Ectodermal cell (in vitro differentiated cells): Measurements from ENCODE around the gene LRRC74B.
"Not testable (repeated sequence)": the region's sequence is repeated elsewhere in the genome, so short reads cannot be mapped to it uniquely, and the experiment has no call there.

Experiments used
- H3K27ac ChIP-seq: 2 replicates; pipeline ENCODE4 v1.7.0; 2013; ENCODE audit warnings: mild to moderate bottlenecking, low read depth, low read length; ENCODE audit not compliant: insufficient read depth, poor library complexity, severe bottlenecking
- H3K27me3 ChIP-seq: 2 replicates; pipeline ENCODE4 v1.7.0; 2013; ENCODE audit warnings: mild to moderate bottlenecking, low read length; ENCODE audit not compliant: insufficient read depth, control insufficient read depth, poor library complexity, severe bottlenecking
- H3K36me3 ChIP-seq: one replicate; pipeline ENCODE4 v1.7.0; 2013; ENCODE audit warnings: low read length; ENCODE audit not compliant: control insufficient read depth, insufficient read depth
- H3K4me1 ChIP-seq: one replicate; pipeline ENCODE4 v1.7.0; 2013; ENCODE audit warnings: low read length; ENCODE audit not compliant: control insufficient read depth, insufficient read depth
- H3K4me3 ChIP-seq: 2 replicates; pipeline ENCODE4 v1.7.0; 2013; ENCODE audit warnings: low read depth, low read length, control low read depth; ENCODE audit not compliant: insufficient read depth
- H3K9me3 ChIP-seq: 2 replicates; pipeline ENCODE4 v1.7.0; 2013; ENCODE audit warnings: mild to moderate bottlenecking, low read length, moderate library complexity; ENCODE audit not compliant: control insufficient read depth
- WGBS, 2 experiments: methylation state at CpG; one replicate each; pipeline ENCODE4 v1.1.7; 2013; ENCODE audit warnings: missing lambda C conversion rate in 2 of 2; 5-methylcytosine and 5-hydroxymethylcytosine counted together

Gene LRRC74B

DNA sequence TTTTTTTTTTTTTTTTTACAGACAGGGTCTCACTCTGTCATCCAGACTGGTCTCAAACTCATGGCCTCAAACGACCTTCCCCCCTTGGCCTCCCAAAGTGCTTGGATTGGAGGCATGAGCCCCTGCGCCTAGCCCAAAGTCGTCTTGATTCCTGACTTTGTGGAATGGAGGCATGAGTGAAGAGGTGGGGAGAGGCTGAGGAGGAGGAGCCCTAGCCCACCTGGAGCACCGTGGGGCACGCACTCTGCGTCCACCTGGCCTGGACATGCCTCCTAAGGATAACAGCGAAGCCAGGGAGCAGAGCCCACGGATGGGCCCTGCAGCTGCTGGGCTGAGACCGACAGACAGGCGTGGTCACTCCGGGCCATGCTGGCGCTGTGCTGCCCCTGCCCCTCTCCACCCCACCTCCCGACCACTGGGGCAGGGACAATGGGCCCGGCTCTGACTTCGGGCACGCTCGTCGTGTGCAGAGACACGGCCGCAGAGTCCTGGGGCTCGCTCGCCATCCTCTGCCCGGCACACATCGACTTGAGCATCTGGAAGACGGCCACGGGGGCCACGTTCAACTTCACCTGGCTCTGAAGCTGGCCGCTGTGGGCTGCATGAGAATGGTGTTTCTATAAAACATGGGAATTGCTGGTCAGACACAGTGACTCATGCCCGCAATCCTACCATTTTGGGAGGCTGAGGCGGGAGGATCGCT lies 34.8 kb downstream of the LRRC74B start:
- no peak overlapping the region for H3K27ac ChIP-seq
- WGBS, 2 experiments: 90 to 92% methylated on average over 31 of the region's 31 CpGs
- H3K4me1 ChIP-seq: no peaks in the 10 kb centered on the region
- H3K27me3 ChIP-seq: no peaks in the 10 kb centered on the region
- no peaks in the 10 kb centered on the region for H3K9me3 ChIP-seq
- no peak overlapping the region for H3K4me3 ChIP-seq
- H3K36me3 ChIP-seq: no peaks in the 10 kb centered on the region

DNA sequence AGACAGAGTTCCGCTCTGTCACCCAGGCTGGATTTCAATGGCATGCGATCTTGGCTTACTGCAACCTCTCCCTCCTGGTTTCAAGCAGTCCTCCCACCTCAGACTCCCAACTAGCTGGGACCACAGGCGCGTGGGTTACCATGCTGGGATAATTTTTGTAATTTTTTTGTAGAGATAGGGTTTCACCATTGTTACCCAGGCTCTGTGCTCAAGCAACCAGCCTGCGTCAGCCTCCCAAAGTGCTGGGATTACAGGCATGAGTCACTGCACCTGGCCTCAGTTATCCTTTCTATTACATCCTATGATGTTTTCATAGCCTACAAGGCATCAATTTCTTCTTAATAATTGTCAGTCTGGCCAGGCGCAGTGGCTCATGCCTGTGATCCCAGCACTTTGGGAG lies 36.5 kb downstream of the LRRC74B start:
- H3K4me3 ChIP-seq: no peak overlapping the region
- no peaks in the 10 kb centered on the region for H3K36me3 ChIP-seq
- H3K27me3 ChIP-seq: no peaks in the 10 kb centered on the region
- 89 to 91% methylated on average over 6 of the region's 6 CpGs for WGBS, 2 experiments
- no peaks in the 10 kb centered on the region for H3K4me1 ChIP-seq
- H3K27ac ChIP-seq: no peak overlapping the region
- no peaks in the 10 kb centered on the region for H3K9me3 ChIP-seq

- Histone ChIP-seq H3K27ac (no peak overlapping the region), H3K27me3 (no peaks in the 10 kb centered on the region), H3K36me3 (no peaks in the 10 kb centered on the region), H3K4me1 (no peaks in the 10 kb centered on the region), H3K4me3 (no peak overlapping the region), H3K9me3 (no peaks in the 10 kb centered on the region)
- WGBS, 2 experiments: 89 to 91% methylated on average over 5 of the region's 5 CpGs
Measured at GRCh38 chr22:21087119-21087518, 41.4 kb downstream of the LRRC74B start.

DNA sequence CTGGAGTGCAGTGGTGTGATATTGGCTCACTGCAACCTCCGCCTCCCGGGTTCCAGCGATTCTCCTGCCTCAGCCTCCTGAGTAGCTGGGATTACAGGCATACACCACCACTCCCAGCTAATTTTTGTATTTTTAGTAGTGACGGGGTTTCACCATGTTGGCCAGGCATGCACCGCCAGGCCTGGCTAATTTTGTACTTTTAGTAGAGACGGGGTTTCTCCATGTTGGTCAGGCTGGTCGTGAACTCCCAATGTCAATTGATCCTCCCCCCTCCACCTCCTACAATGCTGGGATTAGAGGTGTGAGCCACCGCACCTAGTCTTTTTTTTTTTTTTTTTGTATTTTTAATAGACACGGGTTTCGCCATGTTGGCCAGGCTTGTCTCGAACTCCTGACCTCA lies 42.2 kb downstream of the LRRC74B start:
- not testable (repeated sequence) for H3K4me1 ChIP-seq, H3K9me3 ChIP-seq, H3K4me3 ChIP-seq, H3K27me3 ChIP-seq, H3K36me3 ChIP-seq, H3K27ac ChIP-seq
- 91 to 93% methylated on average over 10 of the region's 11 CpGs for WGBS, 2 experiments

GRCh38 chr22:21091220-21091619 lies 45.5 kb downstream of the LRRC74B start:
- not testable (repeated sequence) for H3K27me3 ChIP-seq, H3K36me3 ChIP-seq, H3K4me1 ChIP-seq, H3K27ac ChIP-seq, H3K4me3 ChIP-seq, H3K9me3 ChIP-seq
- 92 to 94% methylated on average over 11 of the region's 11 CpGs for WGBS, 2 experiments

DNA sequence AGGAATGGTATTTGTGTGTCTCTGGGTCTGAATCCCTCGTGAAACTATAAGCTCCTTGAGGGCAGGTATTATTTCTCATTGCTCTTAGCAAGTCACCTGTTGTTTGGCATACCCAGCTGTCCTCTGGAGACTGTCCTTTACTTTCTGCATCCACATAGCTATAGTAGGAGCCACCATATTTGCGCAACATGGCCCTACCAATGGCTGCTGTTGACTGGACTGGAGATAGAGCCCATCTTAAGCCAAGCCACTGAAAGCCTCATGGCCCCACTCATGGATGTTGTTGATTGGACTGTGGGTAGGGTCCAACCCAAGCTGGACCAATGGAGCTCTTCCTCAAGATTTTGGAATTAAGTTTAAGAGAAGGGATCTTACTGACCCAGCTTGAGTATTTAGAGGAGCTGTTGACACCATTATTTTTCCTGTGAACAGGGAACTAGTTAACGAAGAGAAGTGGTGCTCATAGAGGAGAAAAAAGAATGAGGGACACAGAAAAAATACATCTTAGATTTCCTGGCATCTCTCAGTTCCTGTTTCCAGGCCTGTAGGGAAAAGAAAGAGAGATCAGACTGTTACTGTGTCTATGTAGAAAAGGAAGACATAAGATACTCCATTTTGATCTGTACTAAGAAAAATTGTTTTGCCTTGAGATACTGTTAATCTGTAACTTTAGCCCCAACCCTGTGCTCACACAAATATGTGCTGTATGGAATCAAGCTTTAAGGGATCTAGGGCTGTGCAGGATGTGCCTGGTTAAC lies 47.2 kb downstream of the LRRC74B start:
- no peaks in the 10 kb centered on the region for H3K27me3 ChIP-seq
- no peak overlapping the region for H3K27ac ChIP-seq
- no peaks in the 10 kb centered on the region for H3K36me3 ChIP-seq
- H3K4me3 ChIP-seq: no peak overlapping the region
- no peaks in the 10 kb centered on the region for H3K4me1 ChIP-seq
- WGBS, 2 experiments: 93 to 95% methylated on average over 3 of the region's 3 CpGs
- H3K9me3 ChIP-seq: no peaks in the 10 kb centered on the region

- WGBS, 2 experiments: 85 to 86% methylated on average over 9 of the region's 9 CpGs
- not testable (repeated sequence) for H3K27ac ChIP-seq, H3K9me3 ChIP-seq
Measured at GRCh38 chr22:21093555-21094137, 47.9 kb downstream of the LRRC74B start.

DNA sequence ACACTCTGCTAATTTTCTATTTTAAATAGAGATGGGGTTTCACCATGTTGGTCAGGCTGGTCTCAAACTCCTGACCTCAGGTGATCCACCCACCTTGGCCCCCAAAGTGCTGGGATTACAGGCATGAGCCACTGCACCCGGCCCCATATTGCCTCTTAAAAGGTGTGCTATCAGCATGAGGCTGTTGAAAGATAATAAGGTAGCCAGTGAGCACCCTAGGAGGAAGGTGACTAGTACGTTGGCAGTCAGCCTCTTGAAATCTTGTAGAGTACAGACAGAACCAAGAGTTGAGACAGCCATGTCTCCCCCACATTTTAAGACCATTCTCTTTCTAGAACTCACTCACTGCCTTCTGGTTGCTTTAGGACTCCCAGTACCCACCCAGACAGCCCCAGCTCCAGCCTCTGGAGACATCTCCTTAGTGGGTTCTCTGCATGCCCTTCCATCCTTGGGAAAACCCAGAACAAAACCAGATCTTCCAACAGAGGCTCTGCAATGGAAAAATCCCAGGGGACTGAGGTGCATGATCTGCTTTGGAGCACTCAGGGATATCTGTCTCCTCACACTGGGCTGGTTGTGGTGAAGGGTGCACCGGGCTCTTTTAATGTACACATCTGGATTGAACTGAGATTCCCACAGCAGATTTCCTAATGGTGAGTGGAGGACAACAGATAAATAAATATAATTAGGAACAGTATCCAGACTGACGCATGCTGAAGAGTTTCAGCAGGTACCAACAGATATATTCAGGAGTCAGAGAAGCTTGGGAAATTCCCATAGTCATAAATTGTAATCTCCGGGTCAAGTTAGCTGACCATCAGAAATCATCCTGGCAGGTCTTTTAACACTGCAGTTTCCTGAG lies 49.4 kb downstream of the LRRC74B start:
- WGBS, 2 experiments: 87 to 89% methylated on average over 5 of the region's 5 CpGs
- Histone ChIP-seq H3K36me3 (no peaks in the 10 kb centered on the region), H3K27ac (no peak overlapping the region), H3K4me3 (no peak overlapping the region), H3K9me3 (no peaks in the 10 kb centered on the region), H3K4me1 (no peaks in the 10 kb centered on the region), H3K27me3 (no peaks in the 10 kb centered on the region)

More at GRCh38 chr22:21093555-21094137, 47.9 kb downstream of the LRRC74B start:
- not testable (repeated sequence) for H3K27me3 ChIP-seq, H3K4me1 ChIP-seq, H3K36me3 ChIP-seq, H3K4me3 ChIP-seq

GRCh38 chr22:21095773-21096107 lies 50.0 kb downstream of the LRRC74B start:
- Histone ChIP-seq H3K27ac (no peak overlapping the region), H3K9me3 (no peaks in the 10 kb centered on the region), H3K36me3 (no peaks in the 10 kb centered on the region), H3K4me1 (no peaks in the 10 kb centered on the region), H3K4me3 (no peak overlapping the region), H3K27me3 (no peaks in the 10 kb centered on the region)

- not testable (repeated sequence) for H3K27me3 ChIP-seq, H3K9me3 ChIP-seq, H3K36me3 ChIP-seq, H3K4me3 ChIP-seq, H3K4me1 ChIP-seq, H3K27ac ChIP-seq
- 88 to 90% methylated on average over 8 of the region's 9 CpGs for WGBS, 2 experiments
Measured at GRCh38 chr22:21096878-21097277, 51.1 kb downstream of the LRRC74B start.
